ENCODE data around the gene CCDC172.
A peak's percentile ranks its signal among the peaks of the same experiment; 100 is the strongest.

Gene CCDC172, protein sequence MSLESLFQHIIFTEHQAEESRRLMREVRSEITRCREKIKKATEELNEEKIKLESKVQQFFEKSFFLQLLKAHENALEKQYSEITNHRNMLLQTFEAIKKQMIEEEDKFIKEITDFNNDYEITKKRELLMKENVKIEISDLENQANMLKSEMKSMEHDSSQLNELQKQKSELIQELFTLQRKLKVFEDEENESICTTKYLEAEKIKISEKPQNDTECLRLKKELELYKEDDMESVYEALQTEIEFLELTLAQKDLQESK

DNA sequence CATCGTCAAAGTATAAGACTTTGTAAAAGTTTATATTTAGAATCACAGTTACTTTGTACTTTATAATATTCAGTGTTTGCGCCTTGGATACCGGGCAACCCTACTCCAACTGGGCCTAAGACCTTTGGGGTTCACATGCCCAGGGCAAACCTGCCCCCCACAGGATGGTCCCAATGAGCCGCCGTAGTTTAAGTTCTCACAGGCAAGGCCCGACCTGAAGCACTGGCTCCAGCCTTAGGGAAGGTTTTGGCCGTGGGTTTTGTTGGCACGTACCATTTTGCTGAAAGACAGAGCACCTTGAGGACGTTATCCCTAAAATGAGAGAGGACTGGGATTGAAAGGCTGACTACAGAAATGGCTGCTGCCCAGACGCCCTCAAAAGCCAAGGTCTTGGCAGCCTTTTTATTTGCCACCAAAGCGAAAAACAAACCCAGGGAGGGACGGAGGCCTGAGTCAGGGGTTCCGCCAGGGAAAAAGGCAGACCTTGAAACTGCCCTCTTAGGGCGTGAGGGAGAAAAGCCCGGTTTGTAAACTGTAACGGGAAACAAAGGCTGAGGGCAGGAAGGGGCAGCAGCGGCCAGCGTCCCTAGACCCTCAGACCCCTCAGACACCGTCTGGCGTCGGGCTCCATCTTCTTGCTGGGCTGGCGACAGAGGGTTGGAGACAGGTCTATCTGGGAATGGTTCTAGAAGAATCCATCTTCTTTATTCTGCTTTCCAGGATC is at the start of gene CCDC172:
Gene CCDC172, plus strand, starts transcription at position 222 of the 724 bp plus-strand sequence. CDS start 564 bp downstream, outside the sequence.
- no peak for DNase-seq

DNA sequence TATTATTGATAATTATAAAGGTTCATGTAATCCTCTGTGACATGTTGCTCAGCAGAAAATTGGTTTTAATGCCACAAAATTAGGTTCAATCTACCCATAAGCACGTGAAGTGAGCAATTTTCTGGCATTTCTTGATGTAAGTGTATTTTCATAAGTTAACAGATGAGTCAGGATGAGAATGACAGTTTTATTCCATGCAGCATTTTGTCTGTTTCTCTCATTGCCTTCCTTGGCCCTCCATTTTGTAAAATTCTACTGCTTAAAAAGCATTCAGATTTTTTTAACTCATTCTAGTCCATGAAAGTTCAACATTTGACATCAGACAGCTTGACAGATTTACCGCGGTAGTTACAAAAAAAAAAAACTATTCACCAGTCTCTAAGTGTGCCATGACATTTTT is 47.3 kb upstream of the CCDC172 start:
- no peak for DNase-seq

DNA sequence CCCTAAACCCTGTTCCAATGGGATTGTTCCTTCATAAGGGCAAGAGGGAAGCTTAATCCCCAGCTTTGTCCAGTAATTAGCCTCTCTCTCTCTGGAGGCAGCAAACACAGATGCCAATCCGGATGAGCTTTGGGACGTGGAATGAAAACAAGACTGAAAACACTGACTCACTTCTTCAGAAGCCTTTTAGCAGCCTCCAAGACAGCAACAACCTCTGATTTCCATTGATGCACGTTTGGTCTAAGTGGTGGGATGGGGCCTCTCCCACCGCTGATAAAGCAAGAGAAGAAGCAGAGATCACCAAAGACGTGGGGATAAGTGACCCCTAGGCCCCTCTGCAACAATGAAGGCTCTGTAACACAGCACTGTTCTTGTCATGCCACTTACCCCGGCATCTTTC is 45.4 kb upstream of the CCDC172 start:
- DNase-seq = no peak

DNA sequence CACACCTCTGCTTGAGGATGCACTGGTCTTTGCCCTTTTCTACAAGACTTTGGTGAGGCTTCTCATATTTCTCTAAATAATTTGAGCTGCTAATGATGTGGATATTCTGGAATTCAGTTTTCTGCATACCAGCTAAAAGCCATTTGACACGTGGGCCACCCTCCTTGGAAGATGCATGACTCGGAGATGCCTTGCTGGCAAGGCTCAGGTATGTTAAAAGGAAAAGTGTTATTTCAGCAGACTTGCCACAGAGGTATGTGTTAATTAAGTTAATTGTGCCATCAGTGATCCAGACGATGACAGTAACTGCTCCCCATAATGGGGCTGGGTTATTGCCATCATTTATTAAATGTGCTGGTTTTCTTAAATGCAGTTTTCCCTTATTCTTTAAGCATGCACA is 42.5 kb upstream of the CCDC172 start:
- DNase-seq = no peak

DNA sequence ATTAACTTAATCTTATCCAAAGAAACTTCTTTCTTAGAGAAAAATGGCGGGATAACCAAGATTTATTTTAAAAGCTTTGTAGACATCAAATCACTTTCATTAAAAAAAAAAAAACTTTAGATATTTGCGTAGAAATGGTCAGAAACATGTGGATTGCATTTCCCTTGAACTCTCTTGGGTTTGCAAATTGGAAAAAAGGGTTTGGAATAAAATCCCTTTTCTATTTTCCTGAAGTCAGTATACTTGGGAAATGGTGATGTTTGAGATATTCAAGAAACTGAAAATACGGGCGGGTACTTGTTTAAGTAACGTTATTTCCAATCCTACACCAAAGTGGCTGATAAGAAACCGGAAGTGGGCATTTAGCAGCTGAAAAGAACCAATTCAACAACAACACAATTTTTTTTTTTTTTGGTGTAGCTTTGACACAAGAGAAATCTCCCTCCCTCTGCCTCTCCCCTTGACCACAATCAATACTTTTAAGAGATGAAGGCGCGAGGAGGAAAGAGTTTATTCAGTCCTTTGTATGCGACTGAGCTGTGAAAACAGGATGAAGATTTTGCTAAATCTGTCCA is 37.5 kb upstream of the CCDC172 start:
- no peak for DNase-seq

DNA sequence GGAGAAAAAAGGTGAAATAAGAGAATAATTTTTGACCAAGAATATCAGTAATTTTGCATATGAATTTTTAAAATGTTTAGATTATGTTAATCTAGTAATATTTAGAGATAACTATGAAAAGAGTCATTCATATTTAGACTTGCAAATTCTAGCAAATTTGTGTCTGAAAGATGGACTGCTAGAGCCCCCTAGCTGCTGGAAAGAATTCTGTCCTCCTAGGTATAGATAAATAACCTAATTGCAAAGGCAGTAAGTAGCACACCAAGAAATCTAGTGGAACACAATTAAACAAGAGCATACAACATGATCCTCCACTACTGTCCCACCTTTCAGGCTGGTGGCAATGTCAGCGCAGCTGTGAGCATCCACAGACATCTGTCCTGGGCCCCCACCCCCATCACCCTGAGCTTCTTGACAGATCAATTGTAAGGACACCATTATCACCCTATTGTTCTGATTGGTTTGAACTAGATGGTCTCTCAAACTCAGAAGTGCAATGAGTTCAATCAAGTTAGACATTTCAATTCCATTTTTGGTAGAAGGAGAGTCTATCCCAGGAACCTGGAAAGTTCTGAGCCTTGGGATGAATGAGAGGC is 36.2 kb upstream of the CCDC172 start:
- peak; percentile 41 for DNase-seq

DNA sequence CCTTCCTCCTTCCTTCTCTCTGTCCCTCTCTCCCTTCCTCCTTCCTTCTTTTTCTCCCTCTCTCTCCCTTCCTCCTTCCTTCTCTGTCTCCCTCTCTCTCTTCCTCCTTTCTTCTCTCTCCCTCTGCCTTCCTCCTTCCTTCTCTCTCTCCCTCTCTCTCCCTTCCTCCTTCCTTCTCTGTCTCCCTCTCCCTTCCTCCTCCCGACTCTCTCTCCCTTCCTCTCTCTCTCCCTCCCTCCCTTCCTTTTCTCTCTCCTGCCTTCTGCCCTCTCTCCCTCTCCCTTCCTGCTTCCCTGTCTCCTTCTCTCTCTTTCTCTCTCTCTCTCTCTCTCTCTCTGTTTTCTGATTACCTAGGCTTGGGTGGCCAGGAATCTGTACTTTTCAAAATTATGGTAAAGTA is 34.6 kb upstream of the CCDC172 start:
- no peak for DNase-seq

DNA sequence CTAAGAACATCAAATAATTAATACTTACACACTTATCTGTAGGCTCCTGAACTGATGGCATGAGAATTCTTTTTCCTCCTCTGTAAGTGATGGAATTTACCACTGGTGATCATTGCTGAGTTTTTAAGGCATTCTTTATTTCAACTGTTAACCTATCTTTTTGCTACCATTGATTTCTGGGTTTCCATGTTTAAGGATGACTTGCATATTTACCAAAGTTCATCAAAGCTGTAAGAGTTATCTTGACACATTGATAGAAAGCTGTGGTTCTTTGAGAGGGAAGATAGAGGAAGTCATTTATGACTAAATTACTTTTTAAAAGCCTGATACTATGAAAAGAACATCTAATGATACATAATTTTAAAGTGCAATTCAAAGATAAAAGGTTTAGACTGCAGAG is 31.8 kb upstream of the CCDC172 start:
- DNase-seq = no peak

DNA sequence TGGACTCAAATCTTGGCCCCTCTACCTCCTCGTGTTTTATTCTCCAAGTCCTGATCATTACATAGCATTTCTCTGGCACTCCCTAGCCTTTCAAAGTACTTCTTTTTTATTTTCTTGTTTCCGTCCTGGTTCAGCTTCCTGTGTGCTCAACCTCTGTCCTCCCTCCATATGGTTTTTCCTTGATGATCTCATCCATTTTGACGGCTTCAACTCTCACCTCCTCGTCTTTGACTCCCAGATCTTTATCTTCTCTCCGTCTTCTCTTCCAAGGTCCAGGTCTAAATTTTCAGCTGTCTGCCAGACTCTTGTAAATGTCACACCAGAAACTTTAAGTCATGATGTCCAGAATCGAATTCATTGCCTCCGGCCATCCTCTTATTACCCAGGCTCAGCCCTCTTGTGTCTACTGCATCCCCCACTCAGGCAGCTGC is 27.9 kb upstream of the CCDC172 start:
- DNase-seq = no peak

DNA sequence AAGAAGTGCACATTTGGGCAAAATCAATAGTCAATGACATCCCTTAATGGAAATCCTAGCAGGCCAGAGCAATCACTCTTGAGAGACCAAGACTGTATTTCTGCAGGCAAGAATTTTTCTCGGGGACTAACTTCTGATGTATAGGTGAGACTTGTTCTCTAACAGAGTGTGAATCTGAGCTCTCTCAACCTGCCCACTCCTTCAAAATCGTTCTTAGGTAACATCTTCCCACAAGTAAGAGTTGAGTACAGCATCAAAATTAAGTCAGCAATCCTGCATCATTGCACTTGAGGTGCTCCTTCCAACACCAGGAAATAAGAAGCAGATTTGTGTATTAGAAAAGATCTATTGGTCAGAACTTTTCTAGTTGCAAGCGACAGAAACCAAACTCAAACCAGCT is 25.7 kb upstream of the CCDC172 start:
- DNase-seq = no peak

DNA sequence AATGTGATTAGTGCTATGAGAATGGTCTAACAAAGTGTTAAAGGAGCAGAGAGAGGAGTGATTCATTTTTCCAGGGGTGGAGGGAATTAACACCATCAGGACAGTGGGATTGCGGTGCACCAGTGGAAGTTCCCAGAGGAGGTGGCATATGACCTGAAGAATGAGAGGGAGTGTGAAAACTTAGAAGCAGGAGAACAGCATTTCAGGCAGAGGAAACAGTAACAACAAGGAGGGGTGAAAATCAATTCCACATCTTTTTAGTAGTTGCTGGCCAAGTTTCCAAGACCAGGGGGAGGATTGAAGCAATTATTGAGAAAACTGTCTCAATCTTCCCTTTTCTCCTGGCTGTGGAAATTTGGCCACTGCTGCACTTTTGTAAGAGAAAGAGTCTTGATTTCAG is 23.7 kb upstream of the CCDC172 start:
- no peak for DNase-seq

DNA sequence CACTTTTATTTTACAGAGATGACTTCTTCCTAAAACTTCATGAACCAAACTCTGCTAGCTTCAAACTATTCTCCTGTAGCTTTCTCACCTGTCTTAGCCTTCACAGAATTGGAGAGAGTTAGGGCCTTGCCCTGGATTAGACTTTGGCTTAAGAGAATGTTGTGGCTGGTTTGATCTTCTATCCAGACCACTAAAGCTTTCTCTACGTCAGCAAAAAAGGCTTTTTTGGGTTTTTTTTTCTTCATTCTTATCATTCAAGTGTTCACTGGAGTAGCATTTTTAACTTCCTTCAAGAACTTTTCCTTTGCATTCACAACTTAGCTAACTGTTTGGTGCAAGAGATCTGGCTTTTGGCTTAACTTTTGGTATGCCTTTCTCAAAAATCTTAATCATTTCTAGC is 19.3 kb upstream of the CCDC172 start:
- DNase-seq = no peak

DNA sequence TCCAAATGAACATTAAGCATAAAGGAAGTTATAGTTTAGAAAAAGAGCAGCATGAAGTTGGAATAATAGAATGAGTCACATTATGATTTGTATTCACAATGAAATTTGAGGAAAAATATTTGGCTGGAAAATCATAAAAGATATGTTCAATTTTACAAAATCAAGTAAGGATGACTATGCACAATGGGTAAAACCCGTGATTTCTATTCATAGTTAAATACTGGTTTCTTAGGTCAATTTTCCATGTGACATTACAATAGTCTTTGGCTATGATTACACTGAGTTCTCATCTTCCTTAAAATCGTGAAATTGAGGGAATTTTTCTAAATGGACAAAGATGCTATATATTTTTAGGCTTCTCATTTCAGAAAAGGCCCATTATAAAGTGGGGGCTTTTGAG is 17.4 kb upstream of the CCDC172 start:
- no peak for DNase-seq

DNA sequence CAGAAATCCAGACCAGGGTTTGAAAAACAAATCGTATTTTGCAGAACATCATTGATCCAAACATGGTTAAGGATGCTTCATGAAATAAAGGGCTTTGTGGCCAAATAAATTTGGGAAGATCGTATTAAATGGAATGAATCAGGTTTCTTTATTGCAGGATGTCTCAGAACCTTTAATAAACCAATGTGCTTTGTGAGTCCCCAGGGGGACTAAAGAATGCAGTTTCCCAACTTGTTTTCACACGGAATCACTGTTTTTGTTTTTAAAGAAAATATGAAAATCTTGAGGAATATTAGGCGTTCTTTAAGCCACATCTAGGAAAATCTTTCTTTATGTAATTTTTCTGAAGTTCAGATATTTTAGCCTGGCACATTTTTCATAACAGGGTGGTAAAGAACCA is 16.8 kb upstream of the CCDC172 start:
- DNase-seq = no peak

DNA sequence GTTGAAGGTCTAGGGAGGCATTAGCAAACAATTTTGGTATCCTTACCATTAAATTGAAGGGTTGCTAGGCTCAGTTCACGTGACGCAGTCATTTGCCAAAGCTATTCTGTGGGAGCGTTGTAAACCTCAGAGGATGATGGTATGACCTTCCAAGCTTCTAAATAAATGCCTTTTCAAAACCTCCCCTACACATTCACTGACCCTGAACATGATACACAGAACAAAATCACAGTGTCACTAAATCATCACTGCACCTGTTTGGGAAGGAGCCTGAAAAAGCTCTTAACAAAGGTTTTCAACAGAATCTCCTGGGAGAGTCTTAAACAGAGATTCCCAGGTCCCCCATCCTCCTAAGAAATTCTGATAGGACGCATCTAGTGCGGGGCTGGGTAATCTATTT is 13.2 kb upstream of the CCDC172 start:
- no peak for DNase-seq

DNA sequence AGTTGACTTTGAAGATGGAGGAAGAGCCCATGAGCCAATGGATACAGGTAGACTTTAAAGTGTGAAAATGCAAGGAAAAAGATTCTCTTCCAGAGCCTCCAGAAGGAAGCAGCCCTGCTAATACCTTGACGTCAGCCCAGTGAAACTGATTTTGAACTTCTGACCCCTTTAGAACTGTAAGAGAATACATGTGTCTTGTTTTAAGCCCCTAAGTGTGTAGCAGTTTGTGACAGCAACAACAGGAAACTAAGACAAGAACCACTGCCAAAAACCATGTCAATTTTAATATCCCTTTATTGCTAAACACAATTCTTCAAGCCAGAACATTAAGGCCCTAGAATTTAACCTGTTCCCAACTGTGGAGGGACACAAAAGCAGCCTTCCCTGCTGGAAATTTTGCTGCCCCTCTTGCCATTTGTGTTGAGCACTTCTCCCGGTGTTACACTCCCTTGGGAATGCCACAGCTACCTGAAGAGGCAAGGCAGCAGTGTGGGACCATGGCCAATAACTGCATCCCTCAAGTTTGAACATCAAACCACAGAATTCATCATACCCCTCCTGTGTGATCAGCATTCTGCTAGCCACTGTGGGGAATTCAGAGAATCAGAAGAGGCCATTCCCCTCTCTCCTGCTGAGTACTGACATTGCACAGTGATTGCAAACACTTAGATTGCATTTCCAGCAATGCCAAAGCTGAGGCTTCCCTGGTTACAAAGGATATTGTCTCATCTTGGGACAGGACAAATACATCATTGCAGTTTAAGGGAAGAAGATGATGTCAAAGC is 12.3 kb upstream of the CCDC172 start:
- no peak for DNase-seq

DNA sequence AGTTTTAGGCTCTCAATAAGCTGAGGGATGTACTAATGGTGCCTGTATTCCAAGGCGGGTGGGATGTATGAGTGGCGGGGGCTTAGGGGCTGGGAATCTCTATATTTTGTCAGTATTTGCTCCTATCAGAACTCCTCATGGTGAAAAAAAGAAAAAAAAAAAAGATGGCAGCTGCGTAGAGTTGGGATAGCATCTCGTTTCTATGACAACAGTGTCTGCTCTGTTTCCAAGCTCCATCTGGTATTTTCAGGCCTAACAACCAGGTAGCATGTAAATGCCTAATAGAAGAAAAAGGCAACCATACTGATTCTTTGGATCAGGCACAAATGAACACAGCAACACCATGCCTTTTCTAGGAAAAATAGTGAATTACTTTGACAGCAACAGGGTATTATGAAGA is 11.7 kb upstream of the CCDC172 start:
- DNase-seq = no peak

DNA sequence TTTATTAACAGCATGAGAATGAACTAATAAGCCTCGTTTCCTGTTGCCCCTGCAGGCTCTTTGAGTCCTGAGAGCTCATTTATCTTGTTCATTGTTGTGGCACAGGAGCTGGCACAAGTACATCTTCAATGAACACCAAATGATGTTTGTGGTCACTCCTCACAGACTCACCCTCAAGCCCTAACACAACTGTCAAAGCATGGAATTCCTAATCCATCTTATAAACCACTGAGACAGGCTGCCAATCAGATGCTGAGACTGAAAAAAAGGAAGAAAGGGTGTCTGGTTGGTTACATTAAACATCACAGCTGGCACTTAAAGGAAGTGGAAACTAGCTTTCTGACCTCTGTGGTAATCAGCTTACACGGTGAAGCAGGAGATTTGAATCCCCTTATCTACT is 7.7 kb upstream of the CCDC172 start:
- DNase-seq = no peak

DNA sequence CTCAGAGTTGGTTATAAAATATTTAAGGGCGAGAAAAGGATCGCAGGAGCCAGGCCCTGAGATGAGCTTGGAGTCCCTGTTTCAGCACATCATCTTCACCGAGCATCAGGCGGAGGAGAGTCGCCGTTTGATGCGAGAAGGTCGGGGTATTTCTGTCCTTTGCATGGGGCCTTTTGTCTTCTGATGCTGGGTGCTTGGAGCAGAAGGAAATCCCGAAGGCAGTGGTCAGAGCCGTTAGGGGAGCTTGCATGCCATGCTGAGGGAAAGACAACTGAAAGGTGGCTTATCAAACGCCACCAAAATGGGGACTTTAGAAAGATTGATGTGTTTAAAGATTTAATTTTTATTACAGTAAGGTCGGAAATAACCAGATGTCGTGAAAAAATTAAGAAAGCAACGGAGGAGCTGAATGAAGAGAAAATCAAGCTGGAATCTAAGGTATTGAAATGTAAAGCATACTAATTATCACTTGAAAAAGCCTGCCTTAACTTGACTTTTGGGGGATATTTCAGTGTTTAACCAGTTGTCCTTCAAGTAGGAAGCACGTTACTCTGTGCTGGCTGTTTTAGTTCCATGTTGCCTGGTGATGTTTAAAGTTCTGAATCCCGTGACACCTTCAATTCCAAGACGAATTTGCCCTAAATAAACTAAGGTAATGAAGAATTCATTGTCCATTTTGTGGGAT is 845 bp downstream of the CCDC172 start:
- DNase-seq = no peak

DNA sequence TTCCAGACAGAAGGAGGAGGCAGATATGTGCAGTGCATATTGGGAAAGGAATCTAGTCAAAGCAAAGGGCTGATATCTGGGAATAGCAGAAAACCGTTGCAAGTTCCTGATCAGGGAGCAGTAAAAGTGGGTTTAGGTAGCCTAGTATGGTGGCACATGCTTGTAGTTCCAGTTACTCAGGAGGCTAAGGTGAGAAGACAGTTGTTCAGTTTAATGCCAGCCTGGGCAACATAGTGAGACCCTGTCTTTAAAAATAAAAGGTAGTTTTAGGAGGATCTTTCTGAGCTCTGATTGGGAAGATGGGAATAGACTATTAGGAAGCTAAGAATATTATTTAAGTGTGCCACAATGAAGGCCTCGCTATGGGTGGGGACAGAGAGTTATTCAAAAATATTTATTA is 1.7 kb downstream of the CCDC172 start:
- DNase-seq = no peak

DNA sequence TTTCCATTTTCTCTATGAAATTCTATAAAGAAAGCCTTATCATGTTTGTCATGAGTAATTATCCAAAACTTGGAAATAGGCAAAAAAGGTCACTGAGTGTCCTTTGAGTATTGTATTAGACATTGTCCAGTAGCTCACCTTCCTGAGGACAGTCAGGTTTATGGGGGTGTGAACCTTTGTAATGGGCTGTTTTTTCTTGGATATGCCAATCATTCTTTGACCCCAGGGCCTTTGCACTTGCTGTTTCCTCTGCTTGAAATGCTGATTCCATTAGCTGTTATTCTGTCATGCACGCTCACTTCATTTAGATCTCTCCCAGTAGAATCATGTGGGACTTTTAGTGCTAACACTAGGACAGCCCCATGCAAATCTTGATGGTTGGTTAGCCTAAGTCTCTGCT is 4.9 kb downstream of the CCDC172 start:
- DNase-seq = no peak

DNA sequence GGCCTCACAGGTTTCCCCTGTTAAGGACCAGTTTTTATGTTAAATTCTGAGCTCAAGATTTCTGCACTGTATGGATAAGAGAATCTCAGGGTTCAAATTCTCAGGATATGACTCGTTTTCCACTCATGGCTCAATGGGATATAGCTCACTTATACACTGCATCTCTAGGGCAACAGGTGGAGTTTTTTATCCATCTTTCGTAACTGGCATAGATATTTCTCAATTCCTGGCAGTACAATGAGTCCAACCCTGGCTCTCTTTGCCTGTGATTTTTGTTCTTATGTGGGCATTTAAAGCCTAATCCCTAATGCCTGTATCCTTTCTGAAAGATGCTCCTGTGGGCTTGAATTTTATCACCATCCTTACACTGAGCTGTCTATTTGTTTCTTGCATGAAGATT is 7.6 kb downstream of the CCDC172 start:
- DNase-seq = no peak

DNA sequence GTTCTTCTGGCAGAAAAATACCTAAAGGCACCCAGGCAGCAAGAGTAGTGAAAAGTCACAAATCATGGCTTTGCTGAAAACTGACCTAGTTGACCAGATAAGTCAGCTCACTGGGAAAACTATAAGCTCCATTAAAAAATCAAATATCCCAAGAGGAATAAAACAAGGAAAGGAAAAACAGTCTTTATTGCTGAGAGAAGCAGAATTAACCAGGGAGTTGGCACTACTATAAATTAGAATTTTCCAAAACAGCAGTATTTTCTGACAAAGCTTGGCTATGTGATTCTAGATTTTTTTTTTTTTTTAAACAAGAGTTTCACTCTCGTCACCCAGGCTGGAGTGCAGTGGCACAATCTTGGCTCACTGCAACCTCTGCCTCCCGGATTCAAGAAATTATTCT is 12.6 kb downstream of the CCDC172 start:
- DNase-seq = no peak
